ENCODE data around the gene GPRC5C. TPM values are rescaled to one million over a fixed set of nuclear protein-coding genes. Genes with fewer than 3 reads are reported as not detected.

GPRC5C gene
- total RNA-seq, 1 experiment from 2014 or later = 15.5 TPM

DNA sequence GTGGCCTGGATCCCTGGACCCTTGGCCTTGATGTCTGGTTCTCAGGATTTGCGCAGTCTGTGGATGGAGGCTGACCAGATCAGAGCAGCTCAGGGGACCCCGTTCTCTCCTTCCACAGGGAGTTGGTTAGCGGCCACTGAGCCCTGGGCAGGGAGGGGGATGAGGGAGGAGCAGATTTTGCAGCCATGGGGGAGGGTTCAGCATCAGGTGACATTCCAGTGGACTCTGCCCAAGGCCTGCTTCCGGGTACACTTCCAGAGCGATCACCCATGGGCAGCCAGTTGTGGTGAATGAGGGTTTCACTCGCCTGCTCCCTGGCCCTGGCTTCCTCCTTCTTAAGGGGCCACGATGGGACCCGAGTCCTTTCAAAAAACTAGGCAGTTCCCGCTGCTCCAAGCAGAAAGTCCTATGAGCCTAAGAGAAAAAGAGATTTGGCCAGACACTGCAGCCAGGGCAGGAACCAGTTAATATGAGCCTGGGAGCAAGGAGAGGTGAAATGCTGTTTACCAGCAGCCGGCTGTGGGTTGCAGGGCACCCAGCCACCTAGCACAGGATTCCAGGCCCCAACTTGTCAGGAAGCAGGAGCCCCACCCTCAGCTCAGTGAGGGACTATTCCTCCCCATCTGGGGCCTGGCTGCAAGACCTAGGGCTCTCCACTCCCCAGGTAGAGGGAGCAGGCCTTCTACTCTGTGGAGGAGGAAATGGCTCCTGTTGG lies 4.7 kb upstream of the GPRC5C start:
- no peaks in the 10 kb centered on the region for H3K9me3 ChIP-seq (ENCODE audit: control insufficient read depth, low read depth, low read length)
- Mint-ChIP-seq H3K27me3 (ENCODE audit: low read depth) (peaks cover 64% of the 10 kb centered on the region), H3K9me3 (peaks cover 3 to 6% of the 10 kb centered on the region in 2 experiments; a peak in 3 of 5 replicates), H3K27ac (peak overlapping the region in 1 of 3 experiments; percentile 37; a peak in 1 of 7 replicates), H3K36me3 (ENCODE audit: insufficient read depth in 1 of 3, low read depth in 3 of 3) (peaks cover 0 to 6% (median 0%) of the 10 kb centered on the region in 3 experiments; a peak in 1 of 7 replicates), H3K4me1 (peaks cover 24 to 36% of the 10 kb centered on the region in 2 experiments), H3K4me3 (no peak overlapping the region)
- no peak overlapping the region for H2AFZ ChIP-seq (ENCODE audit: low read length)
- no peak overlapping the region for H2BK5ac ChIP-seq (ENCODE audit: insufficient read length, low read length)
- H3T11ph ChIP-seq (ENCODE audit: low read length) = no peak overlapping the region
- H3K23ac ChIP-seq (ENCODE audit: insufficient read length, low read depth, low read length) = no peak overlapping the region
- H3K27me3 ChIP-seq (ENCODE audit: insufficient read depth, low read length) = no peaks in the 10 kb centered on the region; the same call in 1 of the 2 replicates
- no peak overlapping the region for H3K18ac ChIP-seq (ENCODE audit: insufficient read length, low read depth, low read length)
- no peak overlapping the region for H2BK20ac ChIP-seq (ENCODE audit: low read depth, low read length, poor library complexity, severe bottlenecking)
- H4K5ac ChIP-seq (ENCODE audit: insufficient read length, low read depth, low read length) = no peak overlapping the region
- no peak overlapping the region for H3K4ac ChIP-seq (ENCODE audit: low read depth, low read length)
- no peak overlapping the region for H3K27ac ChIP-seq (ENCODE audit: insufficient read length, low read depth, low read length)
- H3K79me2 ChIP-seq (ENCODE audit: insufficient read depth, low read length) = no peaks in the 10 kb centered on the region
- no peak overlapping the region for H3K4me2 ChIP-seq (ENCODE audit: insufficient read depth, insufficient read length, low read length)
- peaks cover 19% of the 10 kb centered on the region for H3K23me2 ChIP-seq (ENCODE audit: insufficient read length, low read depth, low read length, poor library complexity, severe bottlenecking)
- H3K56ac ChIP-seq (ENCODE audit: insufficient read length, low read depth, low read length) = no peak overlapping the region
- H3K9ac ChIP-seq (ENCODE audit: extremely low read depth, insufficient read length, low read length) = no peak overlapping the region
- no CpG with 5 or more reads among the region's 10 CpGs for WGBS (ENCODE audit: extremely low coverage, insufficient read length, low lambda C conversion rate)
- TF ChIP-seq, protein P1, sequence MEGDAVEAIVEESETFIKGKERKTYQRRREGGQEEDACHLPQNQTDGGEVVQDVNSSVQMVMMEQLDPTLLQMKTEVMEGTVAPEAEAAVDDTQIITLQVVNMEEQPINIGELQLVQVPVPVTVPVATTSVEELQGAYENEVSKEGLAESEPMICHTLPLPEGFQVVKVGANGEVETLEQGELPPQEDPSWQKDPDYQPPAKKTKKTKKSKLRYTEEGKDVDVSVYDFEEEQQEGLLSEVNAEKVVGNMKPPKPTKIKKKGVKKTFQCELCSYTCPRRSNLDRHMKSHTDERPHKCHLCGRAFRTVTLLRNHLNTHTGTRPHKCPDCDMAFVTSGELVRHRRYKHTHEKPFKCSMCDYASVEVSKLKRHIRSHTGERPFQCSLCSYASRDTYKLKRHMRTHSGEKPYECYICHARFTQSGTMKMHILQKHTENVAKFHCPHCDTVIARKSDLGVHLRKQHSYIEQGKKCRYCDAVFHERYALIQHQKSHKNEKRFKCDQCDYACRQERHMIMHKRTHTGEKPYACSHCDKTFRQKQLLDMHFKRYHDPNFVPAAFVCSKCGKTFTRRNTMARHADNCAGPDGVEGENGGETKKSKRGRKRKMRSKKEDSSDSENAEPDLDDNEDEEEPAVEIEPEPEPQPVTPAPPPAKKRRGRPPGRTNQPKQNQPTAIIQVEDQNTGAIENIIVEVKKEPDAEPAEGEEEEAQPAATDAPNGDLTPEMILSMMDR (conservative IDR thresholded peaks at IDR 0.05) = no peak
- H3K79me1 ChIP-seq (ENCODE audit: insufficient read depth, low read depth, low read length, poor library complexity, severe bottlenecking) = no peaks in the 10 kb centered on the region
- H4K8ac ChIP-seq (replicated peaks; ENCODE audit: insufficient read length, low read depth, low read length) = no peak overlapping the region
- no peak overlapping the region for H2BK120ac ChIP-seq (ENCODE audit: low read depth, low read length, poor library complexity, severe bottlenecking)
- H4K91ac ChIP-seq (ENCODE audit: insufficient read length, low read depth, low read length) = no peak overlapping the region
- H2BK12ac ChIP-seq (ENCODE audit: insufficient read length, low read depth, low read length) = no peak overlapping the region
- peak; percentile 52 for DNase-seq
- no peak overlapping the region for H2BK15ac ChIP-seq (ENCODE audit: low read depth, low read length)
- no peaks in the 10 kb centered on the region for H4K20me1 ChIP-seq (ENCODE audit: control insufficient read depth, insufficient read depth, insufficient read length)
- H2AK5ac ChIP-seq (ENCODE audit: insufficient read length, low read length) = no peak overlapping the region
- H3K4me1 ChIP-seq (ENCODE audit: insufficient read depth, low read length) = peaks cover 5% of the 10 kb centered on the region; the same call in 1 of the 2 replicates
- no peak overlapping the region for H3K14ac ChIP-seq (ENCODE audit: insufficient read depth, low read length)

Measured in H9 (cell line).